ENCODE results near the gene TUBGCP3. TPM values are rescaled to one million over a fixed set of nuclear protein-coding genes. Genes with fewer than 3 reads are reported as not detected.

TUBGCP3 gene
- total and polyA plus RNA-seq, 9 of the 15 experiments (the other 6 are each of a cell fraction or from before 2014, with no cell fraction given), result 3.0 to 24.8 (median 15.2) TPM

DNA sequence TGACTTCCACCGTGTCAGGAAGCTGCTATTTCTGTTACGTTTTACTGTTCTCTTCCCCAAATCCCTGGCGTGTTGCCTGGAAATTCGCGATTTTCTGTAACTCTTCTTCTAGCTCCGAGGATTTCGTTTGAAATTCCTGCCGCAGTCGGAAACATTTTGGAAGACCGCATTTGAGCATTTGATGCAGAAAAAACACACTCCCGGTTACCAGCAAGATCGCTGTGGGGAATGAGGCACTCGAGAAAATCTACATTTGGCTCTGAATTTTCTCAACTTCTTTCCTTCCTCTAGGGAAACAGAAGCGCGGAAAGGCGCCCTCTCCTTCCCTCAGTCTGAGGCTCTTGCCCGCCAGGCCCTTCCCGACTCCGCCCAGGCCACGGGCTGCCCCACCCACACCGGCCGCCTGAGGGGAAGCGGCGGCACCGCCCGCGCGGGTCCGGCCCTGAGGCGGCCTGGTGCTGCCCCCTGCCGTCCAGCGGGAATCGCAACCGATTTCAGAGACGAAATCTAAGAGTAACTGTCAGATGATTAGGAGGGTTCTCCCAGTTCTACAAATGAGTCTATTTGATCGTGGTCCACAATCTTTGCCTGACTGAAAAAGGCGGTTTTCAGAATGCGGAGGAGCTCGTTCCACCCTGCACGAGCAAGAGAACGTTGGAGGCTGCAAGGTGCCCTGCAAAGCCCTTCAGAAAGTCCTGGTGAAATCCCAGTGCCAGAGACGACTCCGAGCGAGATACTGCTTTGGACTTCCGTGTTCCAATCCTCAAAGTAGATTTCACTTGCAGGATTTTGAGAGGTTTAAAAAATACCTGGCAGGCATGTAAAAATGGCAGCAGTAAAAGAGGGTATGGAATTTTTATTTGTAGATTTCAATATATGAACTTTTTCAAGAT, 18.4 kb upstream of the TUBGCP3 start (continued):
- no peak for TF ChIP-seq E2F8 (IDR thresholded peaks at IDR 0.05; ENCODE audit: low read depth, partially characterized antibody)
- TF ChIP-seq GABPB2 (CRISPR knock-in tag; conservative IDR thresholded peaks at IDR 0.05), result no peak
- TF ChIP-seq POLR3G (IDR thresholded peaks at IDR 0.05; ENCODE audit: extremely low read depth, insufficient read length, insufficient replicate concordance), result no peak

DNA sequence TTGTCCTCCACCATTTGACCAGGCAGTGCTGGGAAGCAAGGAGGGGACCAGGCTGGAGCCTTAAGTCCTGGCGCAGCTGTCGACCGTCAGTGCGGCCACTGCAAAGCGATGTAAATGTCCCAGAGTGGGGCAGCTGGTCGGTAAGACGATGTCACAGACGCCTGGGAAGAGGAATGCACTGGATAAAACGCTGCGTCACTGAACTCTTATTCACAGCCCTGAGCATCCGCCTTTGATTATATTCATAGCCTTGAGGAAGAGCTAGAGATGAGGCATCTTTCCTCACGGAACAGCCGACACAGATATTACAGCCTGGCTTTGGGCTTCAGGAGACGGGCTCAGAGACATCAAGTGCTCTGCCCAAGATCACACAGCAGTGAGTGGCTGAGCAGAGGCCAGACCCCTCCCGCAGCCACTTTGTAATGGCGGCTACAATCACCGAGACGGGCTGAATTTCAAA, 17.6 kb upstream of the TUBGCP3 start:
- Histone ChIP-seq H3K4me1 (replicated peaks in 1 of 2; ENCODE audit: control insufficient read depth in 2 of 2, insufficient read depth in 2 of 2, low read length in 2 of 2) (peaks cover 0 to 5% of the 10 kb centered on the region in 2 experiments; a peak in 1 of 5 replicates), H3K4me2 (ENCODE audit: insufficient read depth, low read length) (peak overlapping the region; percentile 79), H3K27me3 (ENCODE audit: control insufficient read depth in 2 of 2, insufficient read depth in 2 of 2, low read length in 2 of 2) (peaks cover 5 to 10% of the 10 kb centered on the region in 2 experiments; a peak in 4 of 5 replicates), H3K36me3 (ENCODE audit: control insufficient read depth, insufficient read depth, low read length) (no peaks in the 10 kb centered on the region), H3K9me3 (replicated peaks; ENCODE audit: control insufficient read depth, insufficient read depth, low read depth, low read length) (no peaks in the 10 kb centered on the region), H3K4me3 (peak overlapping the region; percentile 34; the same call in 1 of the 2 replicates), H3K27ac (ENCODE audit: extremely low read depth, low read depth, low read length) (no peak overlapping the region), H2AFZ (ENCODE audit: low read depth, low read length) (peak overlapping the region; percentile 94), H3K9me1 (ENCODE audit: control insufficient read depth, insufficient read depth, low read length) (no peaks in the 10 kb centered on the region), H4K20me1 (replicated peaks; ENCODE audit: control insufficient read depth, insufficient read depth, low read length) (no peaks in the 10 kb centered on the region), H3K79me2 (ENCODE audit: control insufficient read depth, insufficient read depth, low read length) (no peaks in the 10 kb centered on the region), H3K9ac (ENCODE audit: insufficient read depth in 1 of 2, low read depth in 2 of 2, low read length in 2 of 2) (peak overlapping the region in 1 of 2 experiments; percentile 64; a peak in 2 of 4 replicates)
- ChIA-PET CTCF (ENCODE audit: low intra/inter-chr PET ratio) (no interaction called here), POLR2A (interaction anchor here (0.5 kb wide), 1 partner anchor 214 kb away, joined by 3 read pairs; no protein-coding TSS in a partner anchor)
- 42% methylated on average over 10 of the region's 18 CpGs for WGBS (ENCODE audit: insufficient coverage, low coverage, missing lambda C conversion rate)
- ATAC-seq, result no peak
- no peak for DNase-seq (ENCODE audit: extremely low read depth in 1 of 4, low spot score in 3 of 4)
- BruUV-seq (replicated peaks), result no TSS peak
- FAIRE-seq, result no peak
- intact Hi-C loops (cut with micrococcal nuclease) (loop anchor here (5.0 to 10.0 kb wide), 2 partner anchors 148 to 1131 kb away; no protein-coding TSS in a partner anchor), in situ Hi-C loops (cut with MboI) (loop anchor here (25.0 kb wide), 1 partner anchor 1118 kb away; no protein-coding TSS in a partner anchor)
- TF ChIP-seq KDM1A (IDR thresholded peaks at IDR 0.05) (peak in 1 of 2 experiments; percentile 65; a peak in 2 of 4 replicates), ZFP36 (IDR thresholded peaks at IDR 0.05; ENCODE audit: low read depth, low read length, partially characterized antibody) (peak; percentile 86), RCOR1 (IDR thresholded peaks at IDR 0.05; ENCODE audit: borderline replicate concordance in 1 of 2, low read depth in 2 of 2, low read length in 2 of 2) (peak in 1 of 2 experiments; percentile 58; a peak in 2 of 4 replicates), NFATC3 (IDR thresholded peaks at IDR 0.05) (no peak), YY1 (IDR thresholded peaks at IDR 0.05; ENCODE audit: borderline replicate concordance in 1 of 3, control insufficient read depth in 1 of 3, extremely low read depth in 1 of 3, insufficient read depth in 3 of 3, insufficient read length in 1 of 3, insufficient replicate concordance in 2 of 3, low read depth in 1 of 3, low read length in 2 of 3) (peak in 1 of 3 experiments; percentile 17), HCFC1 (IDR thresholded peaks at IDR 0.05; ENCODE audit: low read depth, low read length) (no peak), ZMIZ1 (IDR thresholded peaks at IDR 0.05; ENCODE audit: low read depth in 2 of 2, low read length in 2 of 2) (no peak)
